Hepatocyte (in vitro differentiated cells): ENCODE measurements around the gene RABGGTA.

Experiments
- CTCF ChIP-seq: fragments of 200-600 bp; sonication (generic); IDR thresholded peaks from 2 replicates; pipeline ENCODE4 v1.5.1; 2016; ENCODE audit warnings: antibody characterized with exemption, mild to moderate bottlenecking; ENCODE audit not compliant: poor library complexity
- EZH2 ChIP-seq: fragments of 200-600 bp; sonication (generic); IDR thresholded peaks from 2 replicates; pipeline ENCODE4 v1.6.1; 2016; ENCODE audit warnings: antibody characterized with exemption, mild to moderate bottlenecking, borderline replicate concordance
- EZH2phosphoT487 ChIP-seq: fragments of 200-600 bp; sonication (generic); IDR thresholded peaks from one replicate; pipeline ENCODE4 v1.6.1; 2018; ENCODE audit warnings: antibody characterized with exemption, mild to moderate bottlenecking, low read depth, moderate library complexity; ENCODE audit not compliant: unreplicated experiment, severe bottlenecking

GRCh38 chr14:24258548-24259265 lies 12.7 kb downstream of the RABGGTA start:
- TF ChIP-seq CTCF (no peak), EZH2 (no peak), EZH2phosphoT487 (no peak)
